ENCODE data around the gene RAB35.

- TF ChIP-seq CTCF (conservative IDR thresholded peaks at IDR 0.05; ENCODE audit: low read depth, low read length) (no peak), EZH2 (IDR thresholded peaks at IDR 0.05; ENCODE audit: borderline replicate concordance, low read depth, low read length, poor library complexity, severe bottlenecking) (no peak)
These were observed 1.5 kb downstream of the RAB35 start for GRCh38 chr12:120115066-120115465.

Measured in A673 (cell line).